Measurements from ENCODE around the gene SFXN5.

The SFXN5 gene

GRCh38 chr2:72921853-72922252 lies 149.7 kb downstream of the SFXN5 start:
- no peak for TF ChIP-seq CTCF (IDR thresholded peaks at IDR 0.05; ENCODE audit: insufficient read depth, low read length, poor library complexity, severe bottlenecking)
- H3K27me3 ChIP-seq (replicated peaks; ENCODE audit: control insufficient read depth, insufficient read depth, low read length), result no peaks in the 10 kb centered on the region; the same call in 1 of the 2 replicates
- no peak overlapping the region for H3K4me3 ChIP-seq (replicated peaks; ENCODE audit: low read depth, low read length)
- no peaks in the 10 kb centered on the region for H3K36me3 ChIP-seq (ENCODE audit: control insufficient read depth, insufficient read depth, low read length)
- DNase-seq (ENCODE audit: extremely low read depth, insufficient read length), result no peak

- no peaks in the 10 kb centered on the region for H3K36me3 ChIP-seq (ENCODE audit: control insufficient read depth, insufficient read depth, low read length)
- H3K27me3 ChIP-seq (replicated peaks; ENCODE audit: control insufficient read depth, insufficient read depth, low read length), result no peaks in the 10 kb centered on the region; the same call in 1 of the 2 replicates
- no peak overlapping the region for H3K4me3 ChIP-seq (replicated peaks; ENCODE audit: low read depth, low read length)
- TF ChIP-seq CTCF (IDR thresholded peaks at IDR 0.05; ENCODE audit: insufficient read depth, low read length, poor library complexity, severe bottlenecking), result no peak
- DNase-seq (ENCODE audit: extremely low read depth, insufficient read length), result no peak
These were observed 150.2 kb downstream of the SFXN5 start for GRCh38 chr2:72921088-72921851.

- TF ChIP-seq CTCF (IDR thresholded peaks at IDR 0.05; ENCODE audit: insufficient read depth, low read length, poor library complexity, severe bottlenecking), result no peak
- Histone ChIP-seq H3K4me3 (replicated peaks; ENCODE audit: low read depth, low read length) (peak overlapping the region; percentile 22), H3K36me3 (ENCODE audit: control insufficient read depth, insufficient read depth, low read length) (no peaks in the 10 kb centered on the region), H3K27me3 (replicated peaks; ENCODE audit: control insufficient read depth, insufficient read depth, low read length) (no peaks in the 10 kb centered on the region; the same call in 1 of the 2 replicates)
- peak; percentile 70 for DNase-seq (ENCODE audit: extremely low read depth, insufficient read length)
These were observed 151.0 kb downstream of the SFXN5 start for GRCh38 chr2:72920318-72921087.

GRCh38 chr2:72919414-72920317 lies 151.8 kb downstream of the SFXN5 start:
- DNase-seq (ENCODE audit: extremely low read depth, insufficient read length), result no peak
- H3K4me3 ChIP-seq (replicated peaks; ENCODE audit: low read depth, low read length), result peak overlapping the region; percentile 22
- H3K36me3 ChIP-seq (ENCODE audit: control insufficient read depth, insufficient read depth, low read length), result no peaks in the 10 kb centered on the region
- no peaks in the 10 kb centered on the region; the same call in 1 of the 2 replicates for H3K27me3 ChIP-seq (replicated peaks; ENCODE audit: control insufficient read depth, insufficient read depth, low read length)
- TF ChIP-seq CTCF (IDR thresholded peaks at IDR 0.05; ENCODE audit: insufficient read depth, low read length, poor library complexity, severe bottlenecking), result no peak

- no peaks in the 10 kb centered on the region; the same call in 1 of the 2 replicates for H3K27me3 ChIP-seq (replicated peaks; ENCODE audit: control insufficient read depth, insufficient read depth, low read length)
- H3K36me3 ChIP-seq (ENCODE audit: control insufficient read depth, insufficient read depth, low read length), result no peaks in the 10 kb centered on the region
- TF ChIP-seq CTCF (IDR thresholded peaks at IDR 0.05; ENCODE audit: insufficient read depth, low read length, poor library complexity, severe bottlenecking), result no peak
- no peak for DNase-seq (ENCODE audit: extremely low read depth, insufficient read length)
- H3K4me3 ChIP-seq (replicated peaks; ENCODE audit: low read depth, low read length), result peak overlapping the region; percentile 62
These were observed 153.5 kb downstream of the SFXN5 start for GRCh38 chr2:72917877-72918553.

All from GM06990 (cell line).